Stimulated activated CD4-positive, alpha-beta T cell treated with anti-CD3 and anti-CD28 coated beads, TNF-alpha, amount 100 ng/mL, for 1 hour (primary cell): ENCODE results near the gene OSBPL1A.

Source experiments
- DNase-seq, 3 donors: peaks; one replicate each; pipeline ENCODE4 v3.0.0-alpha.2; 2020; ENCODE audit warnings: low read depth in 3 of 3, low spot score in 1 of 3

OSBPL1A gene

GRCh38 chr18:24270358-24270936, 127.2 kb downstream of the OSBPL1A start:
- DNase-seq, result no peak

- no peak for DNase-seq
Measured at GRCh38 chr18:24268784-24269550, 128.7 kb downstream of the OSBPL1A start.

GRCh38 chr18:24267878-24268277, 129.7 kb downstream of the OSBPL1A start:
- DNase-seq, result no peak

GRCh38 chr18:24266131-24266530, 131.5 kb downstream of the OSBPL1A start:
- no peak for DNase-seq

- no peak for DNase-seq
Measured at GRCh38 chr18:24265502-24266064, 132.0 kb downstream of the OSBPL1A start.

- no peak for DNase-seq
Measured at GRCh38 chr18:24263050-24263449, 134.6 kb downstream of the OSBPL1A start.

- DNase-seq, result no peak
Measured at GRCh38 chr18:24262087-24262486, 135.5 kb downstream of the OSBPL1A start.

GRCh38 chr18:24259869-24260641, 137.6 kb downstream of the OSBPL1A start:
- no peak for DNase-seq

- DNase-seq, result no peak
Measured at GRCh38 chr18:24254071-24254470, 143.6 kb downstream of the OSBPL1A start.

- no peak for DNase-seq
Measured at GRCh38 chr18:24249716-24250115, 147.9 kb downstream of the OSBPL1A start.

GRCh38 chr18:24248359-24248758, 149.3 kb downstream of the OSBPL1A start:
- no peak for DNase-seq

GRCh38 chr18:24246143-24246542, 151.5 kb downstream of the OSBPL1A start:
- DNase-seq, result no peak

GRCh38 chr18:24244698-24245097, 152.9 kb downstream of the OSBPL1A start:
- no peak for DNase-seq

GRCh38 chr18:24243677-24244076, 153.9 kb downstream of the OSBPL1A start:
- DNase-seq, result no peak

- no peak for DNase-seq
Measured at GRCh38 chr18:24239341-24239740, 158.3 kb downstream of the OSBPL1A start.

GRCh38 chr18:24238387-24238786, 159.2 kb downstream of the OSBPL1A start:
- no peak for DNase-seq

- DNase-seq, result no peak
Measured at GRCh38 chr18:24234850-24235418, 162.7 kb downstream of the OSBPL1A start.

- DNase-seq, result no peak
Measured at GRCh38 chr18:24234330-24234729, 163.3 kb downstream of the OSBPL1A start.

- no peak for DNase-seq
Measured at GRCh38 chr18:24232800-24233199, 164.8 kb downstream of the OSBPL1A start.

- no peak for DNase-seq
Measured at GRCh38 chr18:24231773-24232735, 165.6 kb downstream of the OSBPL1A start.
